ENCODE results near the gene INTS1. TPM values are rescaled to one million over a fixed set of nuclear protein-coding genes. Genes with fewer than 3 reads are reported as not detected.
A peak's percentile ranks its signal among the peaks of the same experiment; 100 is the strongest.

The INTS1 gene
- total RNA-seq, 2 donors from 2014 or later: 66.3 to 72.9 TPM

DNA sequence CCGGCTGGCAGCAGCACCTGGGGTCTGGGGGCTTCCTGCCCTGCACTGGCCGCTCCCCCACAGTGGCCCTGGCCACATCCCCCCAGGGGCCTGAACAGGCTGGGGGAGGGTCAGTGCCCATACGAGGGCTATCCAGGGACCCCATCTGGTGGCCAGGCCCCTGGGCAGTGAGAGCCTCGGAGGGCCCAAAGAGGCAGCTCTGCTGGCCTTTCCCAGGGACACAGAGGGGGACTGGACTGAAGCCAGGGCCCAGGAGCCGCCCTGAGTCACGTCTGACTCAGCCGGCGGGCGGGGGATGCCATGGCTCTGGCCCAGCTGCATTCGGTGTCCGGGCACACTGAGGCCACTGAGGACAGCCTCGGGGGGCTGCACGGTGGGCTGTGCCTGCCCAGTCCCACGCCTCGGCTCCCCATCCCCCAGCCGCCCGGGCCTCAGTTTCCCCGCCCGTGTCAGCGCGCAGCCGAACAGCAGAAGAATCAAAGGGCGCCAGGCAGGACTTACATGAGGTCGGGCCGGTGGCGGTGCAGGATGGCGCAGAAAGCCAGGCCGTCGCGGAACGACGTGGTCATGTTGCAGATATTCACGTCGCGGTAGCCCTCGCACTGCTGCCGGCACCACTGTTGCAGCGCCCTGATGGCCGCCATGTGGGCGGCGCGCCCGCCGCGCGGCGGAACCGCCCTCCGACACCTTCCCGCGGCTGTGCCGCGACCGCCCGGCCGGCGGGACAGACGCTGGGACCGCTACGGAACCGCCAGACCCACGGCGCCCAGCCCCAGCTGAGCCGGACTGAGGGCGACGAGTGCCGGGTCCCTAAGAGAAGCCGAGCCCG, 45.3 kb downstream of the INTS1 start, which contains the start of gene MICALL2:
Gene MICALL2, minus strand, starts transcription at position 788 of the 829 bp plus-strand sequence. Its CDS starts 144 bp downstream, at position 644.
- H3K36me3 ChIP-seq (replicated peaks in 1 of 2; ENCODE audit: insufficient read depth in 1 of 2, low read depth in 2 of 2): no peaks in the 10 kb centered on the region
- intact Hi-C loops (cut with DNase I): no loop called here
- peak; percentile 20 for ATAC-seq
- no peaks in the 10 kb centered on the region for H3K9me3 ChIP-seq
- no peaks in the 10 kb centered on the region for H3K27me3 ChIP-seq
- H3K4me3 ChIP-seq: peak within 1 kb of the TSS; percentile 36 to 74
- TF ChIP-seq POLR2A (IDR thresholded peaks at IDR 0.05): peak; percentile 69 to 81 (median 80)
- TF ChIP-seq, protein P1, sequence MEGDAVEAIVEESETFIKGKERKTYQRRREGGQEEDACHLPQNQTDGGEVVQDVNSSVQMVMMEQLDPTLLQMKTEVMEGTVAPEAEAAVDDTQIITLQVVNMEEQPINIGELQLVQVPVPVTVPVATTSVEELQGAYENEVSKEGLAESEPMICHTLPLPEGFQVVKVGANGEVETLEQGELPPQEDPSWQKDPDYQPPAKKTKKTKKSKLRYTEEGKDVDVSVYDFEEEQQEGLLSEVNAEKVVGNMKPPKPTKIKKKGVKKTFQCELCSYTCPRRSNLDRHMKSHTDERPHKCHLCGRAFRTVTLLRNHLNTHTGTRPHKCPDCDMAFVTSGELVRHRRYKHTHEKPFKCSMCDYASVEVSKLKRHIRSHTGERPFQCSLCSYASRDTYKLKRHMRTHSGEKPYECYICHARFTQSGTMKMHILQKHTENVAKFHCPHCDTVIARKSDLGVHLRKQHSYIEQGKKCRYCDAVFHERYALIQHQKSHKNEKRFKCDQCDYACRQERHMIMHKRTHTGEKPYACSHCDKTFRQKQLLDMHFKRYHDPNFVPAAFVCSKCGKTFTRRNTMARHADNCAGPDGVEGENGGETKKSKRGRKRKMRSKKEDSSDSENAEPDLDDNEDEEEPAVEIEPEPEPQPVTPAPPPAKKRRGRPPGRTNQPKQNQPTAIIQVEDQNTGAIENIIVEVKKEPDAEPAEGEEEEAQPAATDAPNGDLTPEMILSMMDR (IDR thresholded peaks at IDR 0.05): no peak
- WGBS, 2 donors: 1% methylated on average over 55 of the region's 69 CpGs; no CpG with 5 or more reads in 1 of the 2 donors
- H3K27ac ChIP-seq: peak within 1 kb of the TSS; percentile 73 to 91 (median 83)
- peak; percentile 83 to 95 (median 88) for DNase-seq
- peaks cover 65% of the 10 kb centered on the region for H3K4me1 ChIP-seq

DNA sequence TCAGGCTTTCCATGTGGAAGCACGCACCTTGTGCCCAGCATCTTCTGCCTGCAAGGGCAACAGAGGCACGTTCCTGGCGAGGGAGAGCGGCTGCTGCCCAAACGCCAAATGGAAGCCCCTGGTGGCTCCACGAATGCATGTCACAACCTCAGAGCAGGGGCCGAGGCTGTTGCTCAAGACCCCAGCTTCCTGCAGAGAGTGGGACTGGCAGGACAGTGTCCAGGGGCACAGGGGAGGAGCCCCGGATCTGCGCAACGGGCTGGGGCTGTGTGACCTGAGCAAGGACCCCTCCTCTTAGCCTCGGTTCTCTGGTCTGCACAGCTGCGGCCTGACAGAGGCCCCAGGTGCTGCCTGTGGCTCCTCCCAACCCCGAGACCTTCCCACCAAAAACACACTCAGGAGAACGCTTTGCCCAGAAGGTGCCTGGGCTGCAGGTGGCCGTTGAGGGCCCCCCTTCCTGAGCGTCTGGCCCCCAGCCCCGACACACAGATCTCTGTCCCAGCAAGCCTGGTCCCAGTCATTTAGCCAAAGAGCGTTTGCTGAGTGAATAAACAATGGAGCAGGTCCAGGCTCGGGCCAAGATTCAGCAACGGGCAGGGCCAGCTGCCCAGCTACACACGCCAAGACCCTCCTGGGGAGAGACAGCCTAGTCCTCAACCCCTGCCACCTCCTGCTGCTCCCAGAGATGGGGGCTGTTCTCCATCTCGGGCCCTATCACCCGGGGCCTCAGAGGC, 46.1 kb downstream of the INTS1 start:
- WGBS, 2 donors: 20 to 36% methylated on average over 4 to 23 of the region's 23 CpGs
- Histone ChIP-seq H3K36me3 (replicated peaks in 1 of 2; ENCODE audit: insufficient read depth in 1 of 2, low read depth in 2 of 2) (no peaks in the 10 kb centered on the region), H3K4me3 (peak overlapping the region in 1 of 2 donors; percentile 74), H3K9me3 (no peaks in the 10 kb centered on the region), H3K27me3 (no peaks in the 10 kb centered on the region), H3K4me1 (peaks cover 71% of the 10 kb centered on the region), H3K27ac (peak overlapping the region; percentile 41 to 91 (median 83))
- no peak for ATAC-seq
- DNase-seq: peak in 1 of 4 donors; percentile 44
- intact Hi-C loops (cut with DNase I): no loop called here
- no peak for TF ChIP-seq POLR2A (IDR thresholded peaks at IDR 0.05)
- TF ChIP-seq, protein P1 (IDR thresholded peaks at IDR 0.05): no peak

DNA sequence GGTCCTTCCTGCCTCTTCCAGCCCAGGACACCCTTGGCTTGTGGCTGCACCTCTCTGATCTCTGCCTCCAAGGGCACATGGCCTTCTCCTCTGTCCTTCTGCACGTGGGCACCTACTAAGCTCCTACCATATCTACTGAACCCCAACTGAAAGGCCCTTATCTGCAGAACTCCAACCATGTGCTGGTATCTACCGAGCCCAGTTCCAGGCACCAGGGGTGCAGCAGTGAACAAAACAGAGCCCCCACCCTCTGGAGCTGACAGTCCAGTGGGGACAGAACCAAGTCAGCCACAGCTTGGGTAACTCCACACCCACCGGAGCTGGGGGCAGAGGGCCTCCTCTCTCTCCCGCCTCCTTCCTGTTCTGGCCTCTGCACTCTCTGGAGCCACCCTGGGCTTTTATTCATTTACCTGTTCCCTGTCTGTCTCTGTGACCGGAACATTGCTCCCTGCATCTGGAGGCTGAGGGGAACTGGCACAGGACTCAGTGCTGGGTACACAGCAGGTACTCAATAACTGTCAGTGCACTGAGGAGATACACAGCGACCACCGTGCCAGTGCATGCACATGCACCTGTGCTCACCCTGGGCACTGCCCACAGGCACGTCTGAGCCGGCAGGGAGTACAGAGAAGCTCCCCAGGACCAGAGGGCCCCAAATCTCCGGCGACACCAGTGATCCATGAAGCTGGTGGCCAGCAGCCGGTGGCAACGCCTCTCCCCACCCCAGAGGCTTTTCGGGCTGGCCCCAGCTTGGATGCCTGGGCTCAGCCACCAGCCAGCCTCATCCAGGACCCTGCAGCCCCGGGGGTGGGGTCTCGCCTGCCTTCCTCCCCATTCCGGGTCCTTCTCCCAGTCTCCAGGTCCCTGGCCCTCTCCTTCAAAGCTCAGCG, 46.9 kb downstream of the INTS1 start:
- WGBS, 2 donors: 55 to 79% methylated on average over 8 to 17 of the region's 18 CpGs
- no peaks in the 10 kb centered on the region for H3K9me3 ChIP-seq

DNA sequence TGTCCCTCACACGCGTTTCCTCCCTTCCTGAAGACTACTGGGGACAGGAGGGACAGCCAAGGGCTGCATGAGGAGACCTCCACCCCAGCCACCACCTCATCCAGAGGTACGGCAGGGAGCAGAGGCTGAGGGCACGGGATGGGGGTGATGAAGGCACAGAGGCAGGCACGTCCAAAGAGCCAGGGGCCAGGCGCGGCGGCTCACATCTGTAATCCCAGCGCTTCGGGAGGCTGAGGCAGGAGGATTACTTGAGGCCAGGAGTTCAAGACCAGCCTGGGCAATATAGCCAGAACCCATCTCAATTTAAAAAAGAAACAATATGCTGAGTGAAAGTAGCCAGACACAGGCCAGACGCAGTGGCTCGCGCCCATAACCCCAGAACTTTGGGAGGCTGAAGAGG, 48.2 kb downstream of the INTS1 start:
- WGBS, 2 donors: 73 to 79% methylated on average over 13 of the region's 13 CpGs
- H3K9me3 ChIP-seq: no peaks in the 10 kb centered on the region
- no peak overlapping the region for H3K4me3 ChIP-seq
- peaks cover 62% of the 10 kb centered on the region for H3K4me1 ChIP-seq
- no peak for DNase-seq
- H3K27me3 ChIP-seq: no peaks in the 10 kb centered on the region
- no peak for ATAC-seq
- peak overlapping the region; percentile 83 to 96 (median 90) for H3K27ac ChIP-seq
- intact Hi-C loops (cut with DNase I): no loop called here
- no peaks in the 10 kb centered on the region for H3K36me3 ChIP-seq (replicated peaks in 1 of 2; ENCODE audit: insufficient read depth in 1 of 2, low read depth in 2 of 2)
- no peak for TF ChIP-seq POLR2A (IDR thresholded peaks at IDR 0.05)
- TF ChIP-seq, protein P1 (IDR thresholded peaks at IDR 0.05): no peak

More for the DNA sequence above, 46.9 kb downstream of the INTS1 start:
- ATAC-seq (no peak), DNase-seq (no peak)
- H3K36me3 ChIP-seq (replicated peaks in 1 of 2; ENCODE audit: insufficient read depth in 1 of 2, low read depth in 2 of 2): no peaks in the 10 kb centered on the region
- intact Hi-C loops (cut with DNase I): no loop called here
- H3K27me3 ChIP-seq: no peaks in the 10 kb centered on the region
- H3K4me1 ChIP-seq: peaks cover 71% of the 10 kb centered on the region
- no peak overlapping the region for H3K27ac ChIP-seq
- TF ChIP-seq, protein P1 (IDR thresholded peaks at IDR 0.05): no peak
- TF ChIP-seq POLR2A (IDR thresholded peaks at IDR 0.05): no peak
- H3K4me3 ChIP-seq: no peak overlapping the region
